ENCODE measurements around the gene ADCY1.
A peak's percentile ranks its signal among the peaks of the same experiment; 100 is the strongest.
"Not testable (repeated sequence)": the region's sequence is repeated elsewhere in the genome, so short reads cannot be mapped to it uniquely, and the experiment has no call there.

The ADCY1 gene

GRCh38 chr7:45759464-45759863 is 185.3 kb downstream of the ADCY1 start:
- not testable (repeated sequence) for DNase-seq (ENCODE audit: low read depth in 2 of 2)

- not testable (repeated sequence) for DNase-seq (ENCODE audit: low read depth in 2 of 2)
Observed at GRCh38 chr7:45761545-45762205, 187.5 kb downstream of the ADCY1 start.

GRCh38 chr7:45762225-45762994 is 188.2 kb downstream of the ADCY1 start:
- DNase-seq (ENCODE audit: low read depth in 2 of 2), result not testable (repeated sequence)

GRCh38 chr7:45768516-45769394 is 194.6 kb downstream of the ADCY1 start:
- DNase-seq (ENCODE audit: low read depth in 2 of 2), result peak; percentile 94 to 97

GRCh38 chr7:45769626-45770025 is 195.5 kb downstream of the ADCY1 start:
- not testable (repeated sequence) for DNase-seq (ENCODE audit: low read depth in 2 of 2)

Data from stimulated activated CD4-positive, alpha-beta T cell treated with anti-CD3 and anti-CD28 coated beads, Interleukin-15, amount 100 ng/mL, for 48 hours (primary cell).